ENCODE results near the gene AURKA.

Gene AURKA

DNA sequence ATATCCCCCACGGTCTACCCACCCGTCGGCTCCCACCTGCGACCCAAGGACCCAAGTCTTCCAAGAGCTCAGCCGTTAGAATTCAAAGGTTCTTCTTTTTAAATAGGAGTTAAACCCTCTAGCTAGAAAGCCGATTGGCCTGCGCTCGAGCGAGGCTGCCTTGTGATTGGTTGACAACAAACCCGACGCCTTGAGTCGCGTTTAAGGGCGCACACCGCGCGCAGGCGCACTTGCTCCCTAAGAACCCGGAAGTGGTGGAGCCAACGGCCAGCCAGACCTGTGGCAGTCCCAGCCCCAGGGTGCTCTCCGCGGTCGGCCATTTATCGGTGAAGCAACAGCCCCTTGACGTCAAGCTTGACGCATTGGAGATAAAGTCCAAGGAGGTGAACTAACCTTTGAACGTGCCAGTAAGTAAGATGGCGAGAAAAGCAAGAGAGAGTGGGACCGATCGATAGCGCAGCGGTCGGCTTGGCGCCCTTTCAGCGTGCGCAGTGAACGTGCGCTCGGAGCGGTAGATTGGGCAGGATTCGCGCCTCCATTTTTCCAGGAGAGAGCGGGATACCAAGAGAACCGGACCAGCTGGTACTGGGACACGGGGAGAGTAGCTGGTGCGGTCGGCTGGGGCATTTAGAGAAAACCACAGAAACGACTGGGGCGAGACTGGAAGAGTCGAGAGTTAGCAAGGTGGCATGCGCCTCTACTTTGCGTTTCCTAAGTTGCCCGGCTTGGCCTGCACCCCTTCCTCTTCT, at the start of gene AURKA, which contains the start of gene CSTF1:
TSS of gene AURKA (minus strand) at position 84 of the 749 bp plus-strand sequence. CDS start 4,018 bp downstream, outside the sequence.
TSS of gene CSTF1 (plus strand) at position 514 of the 749 bp plus-strand sequence. CDS start 2,908 bp downstream, outside the sequence.
- in situ Hi-C loops (cut with MboI; ENCODE audit: low sequenced_read_pairs) = no loop called here

GRCh38 chr20:56440346-56441007, 48.5 kb upstream of the AURKA start:
- in situ Hi-C loops (cut with MboI; ENCODE audit: low sequenced_read_pairs) = no loop called here

GRCh38 chr20:56439771-56440291, 47.8 kb upstream of the AURKA start:
- in situ Hi-C loops (cut with MboI; ENCODE audit: low sequenced_read_pairs) = no loop called here

- in situ Hi-C loops (cut with MboI; ENCODE audit: low sequenced_read_pairs) = no loop called here
Measured at GRCh38 chr20:56438284-56438683, 46.3 kb upstream of the AURKA start.

- in situ Hi-C loops (cut with MboI; ENCODE audit: low sequenced_read_pairs) = no loop called here
Measured at GRCh38 chr20:56437196-56437960, 45.4 kb upstream of the AURKA start.

GRCh38 chr20:56433880-56434255, 41.9 kb upstream of the AURKA start:
- in situ Hi-C loops (cut with MboI; ENCODE audit: low sequenced_read_pairs) = no loop called here

DNA sequence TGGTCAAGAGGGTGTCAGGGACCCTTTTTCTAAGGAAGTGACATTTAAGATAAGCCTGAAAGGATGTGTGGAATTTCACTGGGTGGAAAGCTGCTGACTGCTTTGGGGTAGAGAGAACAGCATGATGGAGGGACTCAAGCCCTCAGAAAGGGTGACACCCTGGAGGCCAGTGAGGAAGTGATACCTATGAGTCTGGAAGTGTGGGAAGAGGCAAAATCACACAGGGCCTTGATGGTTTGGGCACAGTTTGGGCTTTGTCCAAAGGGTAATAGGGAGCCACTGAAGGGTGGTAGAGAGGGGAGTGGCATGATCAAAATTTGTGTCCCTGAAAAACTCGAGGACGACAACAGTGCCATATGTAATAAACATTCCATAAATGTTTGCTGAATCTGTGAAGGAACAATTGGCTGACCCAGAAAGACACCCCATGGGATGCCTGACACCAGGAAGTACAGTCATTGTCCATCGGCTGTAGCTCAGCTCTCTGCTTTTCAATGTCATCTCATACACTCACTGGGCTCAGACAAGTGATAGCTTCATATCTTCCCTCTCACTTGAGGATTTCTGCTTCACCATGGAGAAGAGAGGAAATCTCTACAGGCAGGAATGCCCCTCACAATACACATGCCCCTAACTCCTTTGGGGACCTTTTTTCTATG, 41.3 kb upstream of the AURKA start:
- in situ Hi-C loops (cut with MboI; ENCODE audit: low sequenced_read_pairs) = no loop called here

DNA sequence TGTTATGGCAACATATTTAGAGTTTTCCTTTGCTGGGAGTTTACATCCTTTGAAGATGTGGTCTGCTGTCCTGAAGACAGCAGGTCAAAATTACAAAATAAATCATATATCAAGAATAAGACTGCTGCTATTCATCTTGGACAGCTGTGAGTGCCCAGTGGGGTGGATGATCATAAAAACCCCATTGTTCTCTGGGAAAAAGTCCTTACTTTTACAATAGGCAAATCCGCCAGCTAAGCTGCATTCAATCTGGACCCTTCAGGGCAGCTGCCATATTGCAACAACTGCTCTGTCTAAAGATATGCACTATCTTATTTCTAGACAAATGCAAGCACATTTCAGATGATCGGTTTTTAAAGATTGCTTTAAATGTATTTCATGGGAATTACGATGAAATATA, 39.5 kb upstream of the AURKA start:
- in situ Hi-C loops (cut with MboI; ENCODE audit: low sequenced_read_pairs) = no loop called here

DNA sequence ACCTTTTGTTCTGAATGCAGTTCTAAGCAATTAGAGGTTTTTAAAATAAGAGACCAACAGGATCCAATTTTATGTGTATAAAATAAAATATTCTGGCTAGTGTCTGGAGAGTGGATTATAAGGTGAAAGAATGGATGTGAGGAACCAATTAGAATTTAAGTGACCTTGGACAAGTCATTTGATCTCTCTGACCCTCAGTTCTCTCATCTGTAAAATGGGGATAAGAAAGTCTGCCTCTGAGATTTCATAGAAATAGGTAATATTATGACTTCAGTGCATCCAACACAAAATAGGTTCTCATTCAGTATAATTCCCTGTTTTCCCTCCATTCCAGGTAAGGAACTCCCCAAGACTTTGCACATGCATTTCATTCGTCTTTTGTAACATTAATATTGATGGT, 38.9 kb upstream of the AURKA start:
- in situ Hi-C loops (cut with MboI; ENCODE audit: low sequenced_read_pairs) = no loop called here

GRCh38 chr20:56430461-56430860, 38.4 kb upstream of the AURKA start:
- in situ Hi-C loops (cut with MboI; ENCODE audit: low sequenced_read_pairs) = no loop called here

DNA sequence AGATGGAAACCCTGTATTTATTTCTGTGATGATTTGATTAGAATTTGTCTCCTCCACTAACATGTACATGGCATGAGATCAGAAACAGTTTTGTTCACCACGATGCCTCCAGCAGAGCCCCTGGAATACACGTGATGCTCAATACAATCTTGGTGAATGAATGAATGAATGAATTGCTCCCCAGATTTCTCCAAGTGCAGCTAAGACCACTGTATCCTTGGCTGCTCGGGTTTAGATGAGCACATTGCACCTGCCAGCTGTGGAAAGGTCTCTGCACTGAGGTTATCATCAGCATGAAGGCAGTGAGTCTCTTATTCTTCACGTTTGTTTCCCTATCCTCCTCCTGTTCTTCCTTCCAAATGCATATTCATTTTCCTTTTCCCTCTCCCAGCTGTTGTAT, 37.9 kb upstream of the AURKA start:
- in situ Hi-C loops (cut with MboI; ENCODE audit: low sequenced_read_pairs) = no loop called here

DNA sequence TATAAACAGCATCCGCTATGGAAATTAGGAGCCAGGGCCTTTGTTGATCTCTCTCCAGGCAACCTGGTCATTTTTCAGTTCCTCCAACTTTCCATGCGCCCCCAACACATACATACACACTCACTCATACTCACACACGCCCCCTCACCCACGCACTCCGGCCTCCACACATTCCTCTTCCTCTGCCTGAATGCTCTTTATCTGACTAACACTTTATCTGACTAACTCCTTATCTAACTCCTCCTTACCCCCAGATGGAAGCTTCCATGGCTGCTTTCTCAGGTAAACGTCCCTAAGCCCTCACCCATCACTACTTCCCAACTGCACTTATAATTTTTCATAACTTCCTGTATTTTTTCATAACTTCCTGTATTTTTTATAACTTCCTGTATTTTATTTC, 37.5 kb upstream of the AURKA start:
- in situ Hi-C loops (cut with MboI; ENCODE audit: low sequenced_read_pairs) = no loop called here

DNA sequence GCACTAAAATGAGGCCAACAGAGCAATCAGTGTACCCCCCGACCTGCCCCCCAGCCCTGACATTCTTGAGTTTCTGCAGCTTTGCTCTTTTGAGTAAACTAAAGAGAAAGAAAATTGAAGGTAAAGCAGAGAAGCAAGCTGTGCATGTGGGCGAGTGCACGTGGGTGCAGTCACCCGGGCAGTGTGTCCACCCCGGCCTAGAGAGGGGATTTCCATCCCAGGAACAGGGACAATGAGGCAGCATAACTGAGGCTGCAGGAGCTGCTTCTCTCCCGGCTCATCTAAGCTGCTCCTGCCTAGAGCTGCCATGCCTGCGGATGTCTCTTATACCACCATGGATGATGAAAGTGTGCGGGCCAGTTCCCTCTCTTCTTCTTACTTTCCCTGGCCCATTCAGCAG, 36.9 kb upstream of the AURKA start:
- in situ Hi-C loops (cut with MboI; ENCODE audit: low sequenced_read_pairs) = no loop called here

DNA sequence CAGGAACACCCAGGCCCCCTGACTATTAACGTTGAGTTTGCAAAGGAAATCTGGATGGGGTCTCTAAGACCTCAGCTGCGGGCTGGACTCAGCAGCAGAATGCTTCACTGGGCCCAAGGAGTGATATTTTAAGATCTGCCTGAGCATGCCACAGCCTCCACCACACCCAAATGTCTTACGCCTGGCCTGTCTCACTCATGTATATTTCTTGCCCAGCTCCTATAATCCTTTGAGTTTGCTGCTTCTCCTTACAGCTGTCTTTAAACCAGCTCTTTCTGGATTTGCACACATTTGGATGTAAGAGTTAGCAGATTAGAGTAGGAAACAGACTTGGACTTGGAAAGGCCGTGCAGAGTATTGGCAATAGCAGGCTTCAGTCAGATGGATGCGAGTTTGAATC, 36.4 kb upstream of the AURKA start:
- in situ Hi-C loops (cut with MboI; ENCODE audit: low sequenced_read_pairs) = no loop called here

- in situ Hi-C loops (cut with MboI; ENCODE audit: low sequenced_read_pairs) = no loop called here
Measured at GRCh38 chr20:56427797-56428196, 35.8 kb upstream of the AURKA start.

DNA sequence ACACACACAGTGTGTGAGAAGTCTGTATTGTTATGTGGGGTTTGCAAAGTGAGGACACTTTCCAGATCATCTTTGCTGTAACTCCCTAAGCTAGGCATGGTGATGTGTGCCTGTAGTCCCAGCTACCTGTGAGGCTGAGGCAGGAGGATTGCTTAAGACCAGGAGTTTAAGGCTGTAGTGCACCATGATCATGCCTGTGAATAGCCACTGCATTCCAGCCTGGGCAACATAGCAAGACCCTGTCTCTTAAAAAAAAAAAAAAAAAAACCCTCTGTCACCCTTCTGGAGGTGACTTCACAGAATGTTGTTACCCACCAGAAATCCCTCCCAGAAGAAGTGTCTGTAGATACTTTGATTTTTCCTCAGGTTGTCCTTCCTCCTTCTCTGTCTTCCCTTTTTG, 34.9 kb upstream of the AURKA start:
- in situ Hi-C loops (cut with MboI; ENCODE audit: low sequenced_read_pairs) = no loop called here

DNA sequence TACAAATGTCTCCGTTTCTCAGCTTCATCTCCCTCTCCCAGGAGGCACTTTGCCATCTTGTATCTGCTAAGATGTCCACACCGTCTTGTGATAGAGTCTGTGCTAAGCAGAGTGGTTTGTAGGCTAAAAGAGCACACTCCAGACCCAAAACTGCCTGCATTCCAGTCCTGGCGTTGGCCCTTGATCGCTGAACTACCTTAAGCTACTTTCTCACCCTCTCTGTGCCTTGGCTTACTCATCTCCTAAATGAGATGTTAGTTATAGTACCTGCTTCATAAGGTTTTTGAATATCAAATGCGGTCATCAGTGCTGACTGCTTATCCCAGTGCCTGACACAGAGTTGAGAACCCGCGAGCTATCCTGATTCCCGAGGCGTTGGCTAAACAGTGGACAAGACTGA, 34.0 kb upstream of the AURKA start:
- in situ Hi-C loops (cut with MboI; ENCODE audit: low sequenced_read_pairs) = no loop called here

GRCh38 chr20:56424931-56425330, 32.9 kb upstream of the AURKA start:
- in situ Hi-C loops (cut with MboI; ENCODE audit: low sequenced_read_pairs) = no loop called here

- in situ Hi-C loops (cut with MboI; ENCODE audit: low sequenced_read_pairs) = no loop called here
Measured at GRCh38 chr20:56423886-56424285, 31.9 kb upstream of the AURKA start.

DNA sequence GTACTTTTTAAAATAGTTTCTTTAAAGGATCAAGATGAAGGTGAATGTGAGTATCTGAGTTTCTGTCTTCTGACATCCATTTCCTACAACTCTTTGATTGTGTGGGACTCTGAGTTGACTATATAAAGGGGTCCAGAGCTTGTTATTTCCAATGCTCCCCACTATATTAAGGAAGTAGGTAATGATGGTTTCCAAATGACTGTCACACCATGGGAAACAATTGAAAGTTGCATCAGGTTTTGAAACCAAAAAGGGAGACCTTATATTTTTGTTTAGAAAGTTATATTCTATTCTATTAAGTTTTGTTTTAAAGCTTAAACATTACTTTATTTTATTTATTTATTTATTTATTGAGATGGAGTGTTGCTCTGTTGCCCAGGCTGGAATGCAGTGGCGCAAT, 31.2 kb upstream of the AURKA start:
- in situ Hi-C loops (cut with MboI; ENCODE audit: low sequenced_read_pairs) = no loop called here

GRCh38 chr20:56422824-56423189, 30.8 kb upstream of the AURKA start:
- in situ Hi-C loops (cut with MboI; ENCODE audit: low sequenced_read_pairs) = no loop called here

All from hTERT RPE-1 (cell line).